Measurements from ENCODE around the gene RTN4IP1.

The RTN4IP1 gene, protein sequence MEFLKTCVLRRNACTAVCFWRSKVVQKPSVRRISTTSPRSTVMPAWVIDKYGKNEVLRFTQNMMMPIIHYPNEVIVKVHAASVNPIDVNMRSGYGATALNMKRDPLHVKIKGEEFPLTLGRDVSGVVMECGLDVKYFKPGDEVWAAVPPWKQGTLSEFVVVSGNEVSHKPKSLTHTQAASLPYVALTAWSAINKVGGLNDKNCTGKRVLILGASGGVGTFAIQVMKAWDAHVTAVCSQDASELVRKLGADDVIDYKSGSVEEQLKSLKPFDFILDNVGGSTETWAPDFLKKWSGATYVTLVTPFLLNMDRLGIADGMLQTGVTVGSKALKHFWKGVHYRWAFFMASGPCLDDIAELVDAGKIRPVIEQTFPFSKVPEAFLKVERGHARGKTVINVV

DNA sequence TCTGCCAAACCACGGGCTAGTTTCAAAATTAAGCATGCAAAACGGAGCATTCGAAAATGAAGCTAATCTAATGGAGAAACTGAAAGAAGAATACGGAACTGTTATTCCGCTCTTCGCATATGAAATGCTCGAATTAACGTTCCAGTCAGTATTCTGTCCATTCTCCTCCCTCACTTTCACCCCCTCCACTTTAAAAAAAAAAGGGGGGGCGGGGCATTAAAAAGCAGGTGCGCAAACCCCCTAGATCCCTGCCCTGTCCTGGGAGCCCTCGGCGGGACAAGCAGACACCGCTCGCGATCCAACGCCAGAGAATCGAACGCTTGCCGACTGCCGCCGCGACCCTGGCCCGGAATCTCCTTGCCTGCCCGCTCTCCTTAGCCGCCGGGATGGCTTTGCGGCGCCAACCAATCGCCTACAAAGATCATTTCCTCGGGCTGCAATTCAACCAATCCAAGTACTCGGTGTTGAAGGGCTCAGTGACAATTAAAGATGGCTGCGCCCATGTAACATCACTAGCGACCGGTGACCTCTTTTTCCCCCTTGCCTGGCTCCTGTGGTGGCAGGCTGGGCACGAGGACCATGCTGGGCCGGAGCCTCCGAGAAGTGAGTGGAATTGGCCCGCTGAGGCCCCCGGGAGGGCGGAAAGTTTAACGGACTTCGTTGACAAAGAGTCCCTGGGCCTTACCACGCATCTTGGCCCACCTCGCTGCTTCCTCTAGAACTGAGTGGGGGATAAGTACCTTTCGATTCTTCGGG, at the start of gene RTN4IP1, which contains the start of gene QRSL1:
RTN4IP1 (minus strand) TSS at position 396 of the 756 bp plus-strand sequence. CDS start 477 bp downstream, outside the sequence.
QRSL1 (plus strand) TSS at position 476 of the 756 bp plus-strand sequence; CDS start at position 580, 104 bp downstream.
- peak; percentile 93 to 95 for DNase-seq

DNA sequence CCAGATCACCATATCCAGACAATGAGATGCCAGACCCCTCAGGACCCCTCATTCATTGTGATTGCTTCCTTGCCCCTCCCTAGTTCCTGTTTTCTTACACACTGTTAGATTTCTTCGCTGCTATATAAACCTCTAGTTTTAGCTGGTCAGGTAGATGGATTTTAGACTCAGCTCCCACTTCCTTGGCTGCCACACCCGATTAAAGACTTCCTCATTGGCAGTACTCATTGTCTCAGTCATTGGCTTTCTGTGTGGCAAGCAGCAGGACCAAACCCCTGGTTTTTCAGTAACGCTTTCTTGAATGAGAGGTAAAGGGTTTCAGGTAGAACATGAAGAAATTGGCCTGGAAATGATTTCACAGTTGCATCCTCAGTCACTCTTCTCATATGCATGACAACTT, 48.0 kb upstream of the RTN4IP1 start:
- DNase-seq = no peak

DNA sequence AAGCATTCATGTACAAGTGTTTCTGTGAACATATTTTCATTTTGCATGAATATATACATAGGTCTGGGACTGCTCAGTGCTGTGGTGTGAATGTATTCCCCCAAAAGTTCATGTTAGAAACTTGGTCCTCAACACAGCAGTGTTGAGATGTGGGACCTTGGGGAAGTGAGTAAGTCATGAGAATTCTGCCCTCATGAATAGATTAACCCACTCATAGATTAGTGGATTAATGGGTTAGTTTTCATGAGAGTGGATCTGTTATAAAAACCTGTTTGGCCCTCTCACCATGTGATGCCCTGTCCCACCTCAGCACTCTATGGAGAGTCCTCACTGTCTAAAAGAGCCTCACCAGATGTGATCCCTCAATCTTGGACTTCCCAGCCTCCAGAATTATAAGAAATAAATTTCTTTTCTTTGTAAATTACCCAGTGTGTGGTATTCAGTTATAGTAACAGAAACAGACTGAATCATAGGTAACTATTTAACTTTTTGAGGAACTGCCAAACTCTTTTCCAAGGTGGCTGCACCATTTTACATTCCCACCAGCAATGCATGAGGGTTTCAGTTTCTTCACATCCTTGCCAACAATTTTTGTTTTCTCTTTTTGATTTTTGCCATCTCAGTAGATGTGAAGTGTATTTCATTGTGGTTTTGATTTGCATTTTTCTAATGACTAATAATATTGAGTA, 45.4 kb upstream of the RTN4IP1 start:
- DNase-seq = no peak

DNA sequence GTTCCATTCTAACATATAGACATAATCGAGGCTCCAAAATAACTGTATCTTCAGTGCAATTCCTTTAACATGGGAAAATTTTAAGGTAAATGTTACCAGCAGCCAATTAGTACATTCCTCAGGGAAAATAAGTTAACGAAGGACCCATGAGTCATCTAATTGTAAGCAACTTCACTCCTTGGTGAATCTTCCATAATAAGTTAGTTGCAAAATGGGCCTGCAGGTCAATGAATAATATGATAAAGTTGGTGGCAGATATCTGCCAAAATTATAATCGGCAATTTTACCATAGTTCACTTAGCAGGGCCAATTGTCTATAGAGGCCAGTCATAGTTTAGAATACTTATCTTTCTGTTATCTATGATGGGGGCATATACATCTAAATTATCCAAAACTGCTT, 42.4 kb upstream of the RTN4IP1 start:
- DNase-seq = no peak

DNA sequence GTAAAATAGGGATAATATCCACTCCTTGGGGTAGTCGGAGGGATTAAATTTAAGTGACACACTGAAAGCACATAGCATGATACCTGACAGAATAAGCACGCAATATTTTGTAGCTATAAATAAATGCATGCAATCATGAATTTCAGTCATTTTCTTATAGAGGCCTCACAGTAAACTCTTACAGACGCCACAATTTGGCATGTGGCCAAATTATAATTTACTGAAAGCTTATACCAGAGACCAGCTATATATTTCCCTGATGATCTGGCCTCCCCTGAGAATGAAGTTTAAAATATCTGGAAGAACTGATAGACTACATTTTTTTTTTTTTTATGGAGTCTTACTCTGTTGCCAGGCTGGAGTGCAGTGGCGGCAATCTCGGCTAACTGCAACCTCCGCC, 40.9 kb upstream of the RTN4IP1 start:
- no peak for DNase-seq

DNA sequence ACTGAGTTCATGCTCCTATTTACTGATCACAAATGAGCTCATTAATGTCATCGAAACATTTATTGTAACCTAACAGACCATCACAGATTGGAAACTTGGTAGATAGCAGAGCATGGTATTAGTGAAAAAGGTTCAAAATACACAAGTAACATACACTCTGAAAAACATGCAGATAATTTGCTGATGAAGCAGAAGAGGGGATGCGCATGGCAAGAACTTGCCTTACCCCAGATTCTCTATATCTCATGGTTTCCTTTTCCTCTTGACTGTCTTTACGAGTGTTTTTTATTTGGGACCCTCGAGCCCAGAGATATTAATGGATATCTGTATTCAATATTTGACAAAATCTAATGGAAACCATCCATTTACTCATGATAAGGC, 37.7 kb upstream of the RTN4IP1 start:
- DNase-seq = no peak

DNA sequence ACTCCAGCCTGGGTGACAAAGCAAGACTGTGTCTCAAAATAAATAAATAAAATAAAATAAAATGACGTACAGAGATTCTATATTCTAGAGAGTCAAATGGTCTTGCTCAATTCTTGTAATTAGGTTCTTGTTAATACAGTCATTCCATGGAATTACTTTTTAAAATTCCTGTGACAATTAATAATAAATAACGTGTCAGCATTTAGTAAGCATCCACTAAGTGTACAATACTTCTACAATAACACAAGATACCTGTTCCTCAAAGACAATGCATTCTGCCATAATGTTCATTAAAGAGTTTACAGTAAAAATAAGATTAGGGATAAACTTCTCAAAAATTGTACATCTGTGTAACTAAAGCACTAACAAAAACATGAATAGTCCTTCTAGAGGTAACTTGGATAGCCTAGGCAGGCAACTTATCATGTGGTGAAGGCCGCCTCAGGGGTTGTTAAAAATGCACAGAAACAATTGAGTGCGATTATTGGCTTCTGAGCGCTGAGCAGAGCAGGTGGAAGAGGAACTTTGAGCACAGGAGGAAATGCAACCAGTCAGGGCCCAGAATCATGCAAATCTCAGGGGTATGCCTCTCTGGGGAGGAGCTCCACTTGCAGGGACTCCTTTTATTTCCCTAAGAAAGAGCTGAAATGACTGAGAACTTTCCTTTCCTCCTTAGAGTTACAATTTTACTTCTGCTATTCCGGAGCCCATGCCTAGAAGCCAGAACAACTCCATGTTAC, 37.2 kb upstream of the RTN4IP1 start:
- DNase-seq = peak; percentile 2 to 42

DNA sequence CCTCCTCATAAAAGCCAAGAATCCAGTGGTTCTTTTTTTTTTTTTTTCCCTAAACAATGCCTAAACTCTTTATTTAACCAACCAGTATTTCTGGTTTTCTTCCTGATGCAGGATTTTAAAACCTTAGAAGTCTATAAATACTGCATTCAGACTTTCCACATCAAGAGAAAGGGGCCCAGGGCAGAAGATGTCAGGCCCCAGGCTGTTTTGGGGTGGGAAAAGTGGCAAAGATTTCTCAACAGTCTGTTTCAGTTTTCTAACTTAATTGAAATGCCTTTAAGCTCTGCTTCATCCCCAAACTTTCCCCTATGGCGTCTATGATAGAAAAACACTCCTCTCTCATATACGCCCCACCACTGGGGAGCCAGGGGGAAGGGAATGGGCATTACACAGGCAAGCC, 33.2 kb upstream of the RTN4IP1 start:
- no peak for DNase-seq

DNA sequence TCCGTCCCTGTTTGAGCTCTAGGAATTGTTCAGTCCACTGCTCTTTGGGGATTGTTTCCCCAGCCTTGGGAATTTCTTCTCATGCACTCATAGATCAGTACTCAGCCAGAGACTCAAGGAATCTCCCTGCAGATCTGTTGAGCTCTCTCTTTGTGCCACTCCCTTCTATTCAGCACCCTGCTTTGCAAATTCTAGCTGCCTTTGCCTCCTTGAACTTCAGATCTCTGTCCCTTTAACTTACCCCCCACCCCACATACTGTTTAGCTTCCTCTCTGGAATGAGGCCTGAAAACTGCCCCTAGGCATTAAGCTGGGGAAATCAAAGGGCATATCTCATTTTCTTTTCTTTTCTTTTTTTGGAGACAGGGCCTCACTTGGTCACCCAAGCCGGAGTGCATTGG, 30.6 kb upstream of the RTN4IP1 start:
- DNase-seq = no peak

DNA sequence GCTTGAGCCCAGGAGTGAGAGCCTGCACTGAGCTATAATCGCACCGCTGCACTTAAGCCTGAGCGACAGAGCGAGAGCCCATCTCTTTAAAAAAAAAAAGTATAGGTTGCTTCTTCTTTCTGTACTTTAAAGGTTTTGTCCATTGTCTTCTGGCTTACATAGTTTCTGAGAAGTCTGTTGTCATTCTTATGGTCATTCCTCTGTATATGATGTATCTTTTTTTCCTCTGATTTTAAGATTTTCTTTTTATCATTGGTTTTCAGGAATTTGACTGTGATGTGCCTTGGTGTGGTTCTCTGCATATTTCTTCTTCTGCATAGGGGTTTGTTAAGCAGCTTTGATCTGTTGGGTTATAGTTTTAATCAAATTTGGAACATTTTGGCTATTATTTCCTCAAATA, 29.2 kb upstream of the RTN4IP1 start:
- DNase-seq = no peak

DNA sequence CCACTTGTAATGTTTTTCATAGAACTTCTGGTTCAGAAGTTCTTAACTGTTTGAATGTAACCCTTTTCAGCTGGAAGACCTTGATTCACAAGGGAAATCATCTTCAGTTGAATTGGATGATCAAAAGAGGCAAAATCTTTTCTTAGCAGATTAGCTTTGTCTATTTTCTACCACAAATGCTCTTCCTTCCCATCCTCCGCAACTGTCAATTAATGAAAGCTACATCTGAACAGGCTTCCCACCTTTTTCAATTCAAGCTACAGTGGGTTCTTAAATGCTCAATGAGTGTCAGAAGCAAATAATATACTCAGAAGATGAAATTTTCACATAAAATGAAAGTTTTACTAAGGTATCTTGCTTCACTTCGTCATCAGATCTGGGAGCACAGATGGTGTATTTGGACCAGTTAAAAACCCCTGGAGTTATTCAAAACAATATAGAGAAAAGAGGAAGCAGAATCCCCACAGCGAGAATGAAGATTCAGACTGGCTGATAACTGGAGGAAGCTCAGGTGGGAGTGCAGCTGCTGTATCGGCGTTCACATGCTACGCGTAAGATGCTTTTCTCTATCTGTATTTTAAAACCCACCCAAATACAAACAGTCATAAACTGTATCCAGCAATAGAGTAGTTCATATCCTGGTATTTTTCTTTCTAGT, 19.5 kb upstream of the RTN4IP1 start:
- no peak for DNase-seq

DNA sequence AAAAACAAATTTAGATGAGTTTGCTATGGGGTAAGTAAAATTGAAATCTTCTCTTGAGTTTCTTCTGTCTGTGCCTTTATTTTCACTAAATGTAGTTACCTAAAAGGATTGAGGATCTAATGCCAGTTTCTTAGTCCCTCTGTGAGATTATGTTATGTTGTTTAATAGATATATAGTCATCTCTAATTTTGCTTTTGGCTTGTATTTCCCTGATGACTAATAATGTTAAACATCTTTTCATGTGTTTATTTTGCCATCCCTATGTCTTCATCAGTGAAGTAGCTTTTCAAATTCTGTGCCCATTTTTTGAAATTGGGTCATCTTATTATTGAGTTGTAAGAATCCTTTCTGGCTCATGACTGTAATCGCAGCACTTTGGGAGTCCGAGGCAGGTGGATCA, 13.8 kb upstream of the RTN4IP1 start:
- DNase-seq = no peak

DNA sequence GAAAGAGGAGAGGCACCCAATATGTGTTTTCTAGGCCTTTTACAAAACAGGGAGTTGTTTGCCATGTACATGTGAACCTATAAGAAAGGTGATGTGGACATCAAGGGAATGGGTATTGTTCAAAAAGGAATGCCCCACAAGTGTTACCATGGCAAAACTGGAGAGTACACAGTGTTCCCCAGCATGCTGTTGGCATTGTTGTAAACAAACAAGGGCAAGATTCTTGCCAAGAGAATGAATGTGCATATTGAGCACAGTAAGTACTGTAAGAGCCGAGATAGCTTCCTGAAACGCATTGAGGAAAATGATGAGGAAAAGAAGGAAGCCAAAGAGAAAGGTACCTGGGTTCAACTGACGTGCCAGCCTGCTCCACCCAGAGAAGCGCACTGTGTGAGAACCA, 13.2 kb upstream of the RTN4IP1 start:
- no peak for DNase-seq

DNA sequence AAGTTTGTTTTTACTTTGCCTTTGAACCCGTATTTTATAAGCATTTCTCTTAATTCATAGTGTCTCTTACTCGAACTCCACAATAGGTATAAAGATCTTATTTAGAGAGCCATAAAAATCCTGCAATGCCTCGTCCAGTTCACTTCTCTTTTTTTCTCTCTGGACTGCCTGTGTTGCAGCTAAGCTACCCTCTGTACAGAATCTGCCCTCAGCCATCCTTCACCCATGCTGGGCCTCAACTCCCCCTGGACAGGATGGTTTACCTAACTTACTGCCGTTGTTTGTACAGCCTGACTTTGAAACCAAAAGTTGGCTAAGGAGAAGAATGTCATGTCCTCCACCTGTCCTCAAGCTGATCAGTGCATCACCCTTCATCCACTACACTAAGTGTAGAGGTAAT, 10.5 kb upstream of the RTN4IP1 start:
- no peak for DNase-seq

DNA sequence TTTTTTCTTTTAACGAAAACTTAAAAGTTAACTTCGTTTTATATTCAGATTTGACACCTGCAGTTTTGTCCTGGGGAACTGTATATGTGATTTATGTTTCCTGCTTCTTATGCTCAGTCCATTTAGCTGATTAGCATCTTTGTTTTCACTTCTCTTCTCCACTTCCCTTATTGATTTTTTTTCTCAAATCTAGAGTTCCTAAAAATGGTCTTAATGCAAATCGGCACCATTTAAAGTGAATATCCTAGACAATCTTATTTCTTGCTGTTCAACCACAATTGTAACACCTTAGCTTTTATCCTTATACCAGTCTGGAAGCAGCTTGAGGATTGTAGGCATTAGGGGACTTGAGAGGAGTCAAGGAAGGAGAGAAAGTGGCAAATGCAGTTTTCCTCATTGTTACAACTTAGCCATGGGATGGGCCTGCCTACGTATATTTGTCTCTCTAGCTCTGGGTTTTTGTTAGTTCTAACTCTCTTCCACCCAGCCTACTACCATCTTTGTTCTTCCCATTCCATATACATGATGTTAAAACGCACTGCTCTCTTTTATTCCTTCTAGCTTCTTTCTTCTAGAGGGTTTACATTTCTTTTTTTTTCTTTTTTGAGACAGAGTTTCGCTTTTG, 8.5 kb upstream of the RTN4IP1 start:
- DNase-seq = no peak

DNA sequence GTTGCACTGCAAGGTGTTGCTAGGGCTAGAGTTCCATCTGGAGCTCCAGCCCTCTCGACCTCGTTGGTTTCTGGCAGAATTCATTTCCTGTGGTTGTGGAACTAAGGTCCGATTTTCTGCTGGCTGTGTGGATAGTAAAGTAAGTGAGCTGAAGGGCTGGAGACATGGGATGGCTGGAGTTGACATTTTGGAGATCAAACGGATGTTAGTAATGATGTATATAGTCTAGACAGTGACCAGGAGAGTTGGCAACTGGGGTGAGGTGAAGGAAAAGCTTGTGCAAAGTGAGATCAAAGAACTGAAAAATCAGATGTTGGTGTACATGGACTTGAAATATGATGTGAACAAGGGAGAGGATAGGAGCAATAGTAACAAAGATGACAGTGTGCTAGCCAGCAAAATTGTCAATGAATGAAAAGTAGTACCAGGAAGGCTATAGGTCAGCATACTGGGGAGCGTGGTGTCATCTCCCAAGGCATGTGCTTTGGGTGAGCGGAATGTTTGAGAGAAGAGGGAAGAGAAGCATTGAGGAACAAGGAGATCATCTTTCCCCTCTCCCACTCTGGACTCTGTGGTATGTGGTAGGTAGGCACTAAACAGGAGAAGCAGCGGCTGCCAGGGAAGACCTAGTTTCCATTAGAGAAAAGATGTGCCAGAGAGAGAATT, 7.9 kb upstream of the RTN4IP1 start:
- DNase-seq = no peak

DNA sequence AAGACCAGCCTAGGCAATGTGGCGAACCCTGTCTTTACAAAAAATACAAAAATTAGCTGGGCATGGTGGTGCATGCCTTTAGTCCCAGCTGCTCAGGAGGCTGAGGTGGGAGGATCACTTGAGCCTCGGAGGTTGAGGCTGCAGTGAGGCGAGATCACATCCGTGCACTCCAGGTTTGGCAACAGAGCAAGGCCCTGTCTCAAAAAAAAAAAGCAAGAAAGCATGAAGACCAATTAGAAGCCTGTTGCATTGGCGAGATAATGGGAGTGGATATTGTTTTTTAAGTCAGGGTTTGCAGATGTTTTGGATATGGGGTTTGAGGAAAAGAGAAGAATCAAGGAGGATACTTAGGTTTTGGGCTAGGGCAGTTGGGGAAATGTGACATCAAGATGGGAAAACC, 5.3 kb upstream of the RTN4IP1 start:
- DNase-seq = no peak

DNA sequence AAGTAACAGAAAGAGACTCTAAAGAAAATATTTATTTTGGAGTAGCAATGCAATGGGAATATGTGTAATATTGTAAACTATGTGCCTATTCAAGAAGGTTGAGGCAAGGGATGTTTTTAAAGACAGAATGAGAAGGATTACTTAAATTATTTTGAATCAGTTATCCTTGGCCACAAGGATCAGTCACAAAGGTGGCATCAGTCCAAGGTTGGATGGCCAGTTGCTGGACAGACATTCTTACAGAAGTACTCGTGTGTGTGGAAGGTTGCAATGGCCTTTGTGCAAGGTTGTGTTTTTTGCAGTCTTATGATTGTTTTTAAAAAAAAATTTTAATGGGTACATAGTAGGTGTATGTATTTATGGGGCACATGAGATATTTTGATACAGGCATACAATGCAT, 2.0 kb upstream of the RTN4IP1 start:
- no peak for DNase-seq

DNA sequence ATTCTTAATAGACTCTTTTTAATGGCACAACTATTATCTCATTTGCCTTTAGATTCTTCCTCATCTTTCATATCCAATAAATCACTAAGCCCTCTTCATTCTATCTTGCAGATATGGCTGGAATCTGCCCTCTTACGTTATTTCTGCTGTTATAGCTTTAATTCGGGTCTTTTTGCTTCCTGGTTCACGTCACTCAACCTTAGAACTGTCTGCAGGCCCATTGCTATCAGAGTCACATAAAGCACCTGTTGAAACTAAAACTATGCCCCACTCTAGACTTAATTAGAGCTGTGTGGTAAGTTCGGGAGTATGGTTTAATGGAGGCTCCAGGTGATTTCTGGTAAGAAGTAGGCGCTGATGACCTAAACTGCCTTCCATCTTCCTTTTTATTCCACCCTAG, 1.1 kb upstream of the RTN4IP1 start:
- peak in 1 of 2 experiments; percentile 9 for DNase-seq

DNA sequence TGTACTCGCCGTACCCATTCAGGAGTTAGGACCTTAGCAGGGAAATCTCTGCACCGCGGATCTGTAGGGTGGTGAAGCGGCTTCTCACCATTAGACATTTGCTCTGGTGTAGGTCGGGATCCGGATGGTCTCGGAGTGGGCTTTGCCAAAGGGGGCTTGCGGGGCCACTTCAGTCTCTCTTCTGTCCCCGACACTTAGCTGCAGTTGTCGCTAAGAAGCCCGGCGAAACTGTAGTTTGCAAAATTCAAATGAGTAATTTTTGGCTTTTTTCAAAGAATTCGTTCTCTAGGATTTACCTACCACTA, 513 bp upstream of the RTN4IP1 start:
- DNase-seq = no peak

DNA sequence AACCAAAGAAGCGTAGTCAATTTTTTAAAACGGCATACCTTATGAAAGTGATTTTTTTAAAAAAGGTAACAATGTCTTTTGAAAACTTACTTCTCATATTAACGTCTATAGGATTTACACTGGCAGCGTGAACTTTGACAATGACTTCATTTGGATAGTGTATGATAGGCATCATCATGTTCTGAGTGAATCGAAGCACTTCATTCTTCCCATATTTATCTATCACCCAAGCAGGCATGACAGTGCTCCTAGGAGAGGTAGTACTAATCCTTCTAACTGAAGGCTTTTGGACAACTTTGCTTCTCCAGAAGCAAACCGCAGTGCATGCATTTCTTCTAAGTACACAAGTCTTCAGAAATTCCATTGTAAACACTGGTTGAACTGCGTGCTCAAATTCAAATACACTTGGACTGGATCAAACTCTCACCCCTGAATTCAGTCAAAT, 618 bp downstream of the RTN4IP1 start:
- peak in 1 of 2 experiments; percentile 33 for DNase-seq

Measured in NCI-H526 (cell line).